ENCODE measurements around the gene EXOC4. TPM values are rescaled to one million over a fixed set of nuclear protein-coding genes. Genes with fewer than 3 reads are reported as not detected.

EXOC4 gene
- total RNA-seq, 1 donor from 2014 or later = 65.0 TPM

GRCh38 chr7:133587903-133588302 lies 335.0 kb downstream of the EXOC4 start:
- no peak for DNase-seq (ENCODE audit: low spot score)
- H3K27ac Mint-ChIP-seq = no peak overlapping the region
- intact Hi-C loops (cut with micrococcal nuclease) = no loop called here

GRCh38 chr7:133590795-133591194 lies 337.9 kb downstream of the EXOC4 start:
- Mint-ChIP-seq H3K27ac (no peak overlapping the region), H3K9me3 (peaks cover 5% of the 10 kb centered on the region), H3K36me3 (ENCODE audit: low read depth) (peaks cover 3% of the 10 kb centered on the region), H3K4me3 (ENCODE audit: low read depth) (no peak overlapping the region), H3K4me1 (ENCODE audit: low read depth) (peaks cover 9% of the 10 kb centered on the region), H3K27me3 (ENCODE audit: low read depth) (no peaks in the 10 kb centered on the region)
- intact Hi-C loops (cut with micrococcal nuclease) = no loop called here
- DNase-seq (ENCODE audit: low spot score) = no peak

More at GRCh38 chr7:133587903-133588302, 335.0 kb downstream of the EXOC4 start:
- Mint-ChIP-seq H3K27me3 (ENCODE audit: low read depth) (no peaks in the 10 kb centered on the region), H3K4me1 (ENCODE audit: low read depth) (peaks cover 26% of the 10 kb centered on the region), H3K4me3 (ENCODE audit: low read depth) (no peak overlapping the region), H3K9me3 (peaks cover 5% of the 10 kb centered on the region), H3K36me3 (ENCODE audit: low read depth) (peaks cover 3% of the 10 kb centered on the region)

GRCh38 chr7:133591704-133592340 lies 338.9 kb downstream of the EXOC4 start:
- H3K4me3 Mint-ChIP-seq (ENCODE audit: low read depth) = no peak overlapping the region
- intact Hi-C loops (cut with micrococcal nuclease) = no loop called here
- peaks cover 3% of the 10 kb centered on the region for H3K36me3 Mint-ChIP-seq (ENCODE audit: low read depth)
- H3K27ac Mint-ChIP-seq = no peak overlapping the region
- H3K9me3 Mint-ChIP-seq = no peaks in the 10 kb centered on the region
- no peaks in the 10 kb centered on the region for H3K27me3 Mint-ChIP-seq (ENCODE audit: low read depth)
- H3K4me1 Mint-ChIP-seq (ENCODE audit: low read depth) = peaks cover 9% of the 10 kb centered on the region
- no peak for DNase-seq (ENCODE audit: low spot score)

DNA sequence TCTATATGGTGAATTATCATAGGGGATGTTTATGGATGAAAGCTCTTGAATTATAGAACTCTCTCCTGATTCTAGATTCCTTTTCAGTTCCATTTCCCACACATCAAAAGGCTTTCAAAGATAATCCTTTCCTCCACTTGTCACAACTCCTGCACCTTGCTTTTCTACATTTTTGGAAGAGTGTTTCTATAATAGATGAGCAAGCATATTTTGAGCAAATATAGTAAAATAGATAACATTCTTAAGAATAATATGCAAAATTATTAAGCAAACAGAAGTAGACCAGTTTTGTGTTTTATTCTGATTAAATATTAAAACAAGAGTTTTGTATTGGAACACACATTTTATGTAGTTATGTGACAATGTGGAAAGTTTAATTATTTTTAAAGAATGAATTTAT lies 340.7 kb downstream of the EXOC4 start:
- H3K9me3 Mint-ChIP-seq = no peaks in the 10 kb centered on the region
- H3K4me1 Mint-ChIP-seq (ENCODE audit: low read depth) = peaks cover 4% of the 10 kb centered on the region
- no peak for DNase-seq (ENCODE audit: low spot score)
- intact Hi-C loops (cut with micrococcal nuclease) = no loop called here
- H3K36me3 Mint-ChIP-seq (ENCODE audit: low read depth) = peaks cover 3% of the 10 kb centered on the region
- H3K27me3 Mint-ChIP-seq (ENCODE audit: low read depth) = no peaks in the 10 kb centered on the region
- no peak overlapping the region for H3K4me3 Mint-ChIP-seq (ENCODE audit: low read depth)
- no peak overlapping the region for H3K27ac Mint-ChIP-seq

- H3K4me3 Mint-ChIP-seq (ENCODE audit: low read depth) = no peak overlapping the region
- H3K9me3 Mint-ChIP-seq = no peaks in the 10 kb centered on the region
- DNase-seq (ENCODE audit: low spot score) = no peak
- no peaks in the 10 kb centered on the region for H3K36me3 Mint-ChIP-seq (ENCODE audit: low read depth)
- intact Hi-C loops (cut with micrococcal nuclease) = no loop called here
- H3K27me3 Mint-ChIP-seq (ENCODE audit: low read depth) = no peaks in the 10 kb centered on the region
- peaks cover 3% of the 10 kb centered on the region for H3K4me1 Mint-ChIP-seq (ENCODE audit: low read depth)
- no peak overlapping the region for H3K27ac Mint-ChIP-seq
Observed at GRCh38 chr7:133601617-133602016, 348.7 kb downstream of the EXOC4 start.

GRCh38 chr7:133602291-133602690 lies 349.4 kb downstream of the EXOC4 start:
- Mint-ChIP-seq H3K27ac (no peak overlapping the region), H3K4me1 (ENCODE audit: low read depth) (peaks cover 3% of the 10 kb centered on the region), H3K9me3 (no peaks in the 10 kb centered on the region), H3K36me3 (ENCODE audit: low read depth) (no peaks in the 10 kb centered on the region), H3K4me3 (ENCODE audit: low read depth) (no peak overlapping the region), H3K27me3 (ENCODE audit: low read depth) (no peaks in the 10 kb centered on the region)
- DNase-seq (ENCODE audit: low spot score) = no peak
- intact Hi-C loops (cut with micrococcal nuclease) = no loop called here

GRCh38 chr7:133606991-133607390 lies 354.1 kb downstream of the EXOC4 start:
- H3K4me1 Mint-ChIP-seq (ENCODE audit: low read depth) = no peaks in the 10 kb centered on the region
- no peaks in the 10 kb centered on the region for H3K9me3 Mint-ChIP-seq
- H3K27ac Mint-ChIP-seq = no peak overlapping the region
- no peak overlapping the region for H3K4me3 Mint-ChIP-seq (ENCODE audit: low read depth)
- no peaks in the 10 kb centered on the region for H3K36me3 Mint-ChIP-seq (ENCODE audit: low read depth)
- no peak for DNase-seq (ENCODE audit: low spot score)
- intact Hi-C loops (cut with micrococcal nuclease) = no loop called here
- no peaks in the 10 kb centered on the region for H3K27me3 Mint-ChIP-seq (ENCODE audit: low read depth)

DNA sequence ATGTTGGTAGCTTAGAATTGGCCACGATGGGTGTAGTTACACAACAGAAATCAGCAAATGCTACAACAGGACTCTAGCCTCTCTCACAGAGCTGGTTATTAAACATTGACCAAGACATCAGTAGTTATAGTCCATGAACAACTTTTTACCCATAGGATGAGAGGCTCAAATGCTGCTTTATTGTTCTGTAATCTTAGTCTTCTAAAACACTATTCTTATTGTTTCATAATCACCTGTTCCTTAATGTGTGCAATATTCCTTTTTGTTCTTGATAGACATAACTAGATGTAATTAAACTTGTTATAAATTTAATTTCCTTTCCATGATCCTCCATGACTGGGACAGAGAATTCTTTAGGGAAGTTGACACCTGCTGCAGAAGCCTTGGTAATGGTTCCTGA lies 356.9 kb downstream of the EXOC4 start:
- DNase-seq (ENCODE audit: low spot score) = no peak
- no peaks in the 10 kb centered on the region for H3K4me1 Mint-ChIP-seq (ENCODE audit: low read depth)
- no peak overlapping the region for H3K4me3 Mint-ChIP-seq (ENCODE audit: low read depth)
- no peaks in the 10 kb centered on the region for H3K9me3 Mint-ChIP-seq
- H3K27me3 Mint-ChIP-seq (ENCODE audit: low read depth) = no peaks in the 10 kb centered on the region
- no peaks in the 10 kb centered on the region for H3K36me3 Mint-ChIP-seq (ENCODE audit: low read depth)
- intact Hi-C loops (cut with micrococcal nuclease) = no loop called here
- H3K27ac Mint-ChIP-seq = no peak overlapping the region

GRCh38 chr7:133611955-133612354 lies 359.1 kb downstream of the EXOC4 start:
- H3K9me3 Mint-ChIP-seq = no peaks in the 10 kb centered on the region
- no peak overlapping the region for H3K27ac Mint-ChIP-seq
- intact Hi-C loops (cut with micrococcal nuclease) = no loop called here
- no peak for DNase-seq (ENCODE audit: low spot score)
- H3K4me1 Mint-ChIP-seq (ENCODE audit: low read depth) = peaks cover 1% of the 10 kb centered on the region
- H3K36me3 Mint-ChIP-seq (ENCODE audit: low read depth) = no peaks in the 10 kb centered on the region
- no peaks in the 10 kb centered on the region for H3K27me3 Mint-ChIP-seq (ENCODE audit: low read depth)
- no peak overlapping the region for H3K4me3 Mint-ChIP-seq (ENCODE audit: low read depth)

DNA sequence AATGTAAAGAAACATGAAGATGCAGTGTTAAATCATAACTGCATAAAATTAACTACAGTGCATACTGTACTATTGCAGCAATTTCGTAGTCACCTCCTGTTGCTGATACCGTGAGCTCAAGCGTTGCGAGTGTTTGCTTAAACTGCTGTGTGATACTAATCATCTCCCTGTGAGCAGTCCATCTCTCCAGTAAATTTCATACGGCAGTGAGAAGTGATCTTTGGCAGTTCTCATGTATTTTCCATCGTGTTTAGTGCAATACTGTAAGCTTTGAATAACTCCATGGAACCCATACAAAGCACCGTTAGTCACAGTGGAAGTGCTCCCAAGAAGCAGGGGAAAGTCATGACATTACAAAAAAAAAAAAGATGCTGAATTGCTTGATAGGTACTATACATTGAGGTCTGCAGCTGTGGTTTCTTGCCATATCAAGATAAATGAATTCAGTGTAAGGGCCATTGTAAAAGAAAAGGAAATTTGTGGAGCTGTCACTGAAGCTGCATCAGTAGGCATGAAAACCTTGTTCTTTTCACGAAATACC lies 360.4 kb downstream of the EXOC4 start:
- Mint-ChIP-seq H3K27me3 (ENCODE audit: low read depth) (no peaks in the 10 kb centered on the region), H3K4me3 (ENCODE audit: low read depth) (no peak overlapping the region), H3K4me1 (ENCODE audit: low read depth) (peaks cover 1% of the 10 kb centered on the region), H3K27ac (no peak overlapping the region), H3K36me3 (ENCODE audit: low read depth) (no peaks in the 10 kb centered on the region), H3K9me3 (no peaks in the 10 kb centered on the region)
- intact Hi-C loops (cut with micrococcal nuclease) = no loop called here
- DNase-seq (ENCODE audit: low spot score) = no peak

- Mint-ChIP-seq H3K4me3 (ENCODE audit: low read depth) (no peak overlapping the region), H3K4me1 (ENCODE audit: low read depth) (peaks cover 1% of the 10 kb centered on the region), H3K9me3 (no peaks in the 10 kb centered on the region)
Observed at GRCh38 chr7:133614251-133614650, 361.4 kb downstream of the EXOC4 start.

GRCh38 chr7:133618970-133619369 lies 366.1 kb downstream of the EXOC4 start:
- Mint-ChIP-seq H3K4me1 (ENCODE audit: low read depth) (peaks cover 1% of the 10 kb centered on the region), H3K4me3 (ENCODE audit: low read depth) (no peak overlapping the region), H3K27ac (no peak overlapping the region), H3K36me3 (ENCODE audit: low read depth) (no peaks in the 10 kb centered on the region), H3K27me3 (ENCODE audit: low read depth) (no peaks in the 10 kb centered on the region), H3K9me3 (no peaks in the 10 kb centered on the region)
- intact Hi-C loops (cut with micrococcal nuclease) = no loop called here
- DNase-seq (ENCODE audit: low spot score) = no peak

More at GRCh38 chr7:133614251-133614650, 361.4 kb downstream of the EXOC4 start:
- no peak overlapping the region for H3K27ac Mint-ChIP-seq
- no peak for DNase-seq (ENCODE audit: low spot score)
- intact Hi-C loops (cut with micrococcal nuclease) = no loop called here
- H3K27me3 Mint-ChIP-seq (ENCODE audit: low read depth) = no peaks in the 10 kb centered on the region
- H3K36me3 Mint-ChIP-seq (ENCODE audit: low read depth) = no peaks in the 10 kb centered on the region

GRCh38 chr7:133619491-133619890 lies 366.6 kb downstream of the EXOC4 start:
- Mint-ChIP-seq H3K4me1 (ENCODE audit: low read depth) (peaks cover 1% of the 10 kb centered on the region), H3K27me3 (ENCODE audit: low read depth) (no peaks in the 10 kb centered on the region), H3K27ac (no peak overlapping the region), H3K4me3 (ENCODE audit: low read depth) (no peak overlapping the region), H3K36me3 (ENCODE audit: low read depth) (no peaks in the 10 kb centered on the region), H3K9me3 (no peaks in the 10 kb centered on the region)
- intact Hi-C loops (cut with micrococcal nuclease) = no loop called here
- DNase-seq (ENCODE audit: low spot score) = no peak
